HepG2 (cell line): ENCODE measurements around the gene PEX3. TPM values are rescaled to one million over a fixed set of nuclear protein-coding genes. Genes with fewer than 3 reads are reported as not detected.

Experiments used
- BORCS8-MEF2B ChIP-seq: sonication (generic); formaldehyde crosslinking; IDR thresholded peaks from 2 replicates; pipeline ENCODE4 v1.8.0; 2022; ENCODE audit warnings: mild to moderate bottlenecking, missing genetic modification reagents
- CREB1 ChIP-seq, 2 experiments: fragments of 450-650 bp in 1 of 2; IDR thresholded peaks; 2 replicates each; pipeline ENCODE4 v1.6.1; 2016 to 2017; ENCODE audit warnings: control low read depth in 1 of 2, mild to moderate bottlenecking in 1 of 2, missing compliant biosample characterization in 1 of 2, missing genetic modification characterization in 1 of 2
- DNMT1 ChIP-seq: sonication (generic); formaldehyde crosslinking; IDR thresholded peaks from 2 replicates; pipeline ENCODE4 v1.5.1; 2020; ENCODE audit warnings: mild to moderate bottlenecking, missing genetic modification reagents
- ETV6 ChIP-seq: sonication (generic); formaldehyde crosslinking; conservative IDR thresholded peaks from 2 replicates; pipeline ENCODE4 v1.4.0; 2020; ENCODE audit warnings: missing genetic modification reagents
- GLI4 ChIP-seq: sonication (generic); formaldehyde crosslinking; IDR thresholded peaks from 2 replicates; pipeline ENCODE4 v1.5.1; 2020; ENCODE audit warnings: missing genetic modification reagents, mild to moderate bottlenecking, moderate library complexity, borderline replicate concordance
- HHEX ChIP-seq: IDR thresholded peaks from 2 replicates; pipeline ENCODE4 v1.6.1; 2016; ENCODE audit warnings: control low read depth
- KLF15 ChIP-seq: sonication (generic); formaldehyde crosslinking; IDR thresholded peaks from 2 replicates; pipeline ENCODE4 v1.8.1; 2023; ENCODE audit warnings: borderline replicate concordance, mild to moderate bottlenecking, inconsistent platforms, missing genetic modification reagents, mixed read lengths
- MAFK ChIP-seq, 2 experiments: IDR thresholded peaks in 1 of 2; conservative IDR thresholded peaks in 1 of 2; 2 replicates each; pipeline ENCODE4 v1.6.1; 2011; ENCODE audit warnings: improper control_type of control experiment in 2 of 2, low read length in 2 of 2
- MTA1 ChIP-seq: sonication (generic); formaldehyde crosslinking; IDR thresholded peaks from 2 replicates; pipeline ENCODE4 v1.4.0; 2020; ENCODE audit warnings: missing genetic modification reagents, mild to moderate bottlenecking, borderline replicate concordance
- NR1H2 ChIP-seq: sonication (generic); formaldehyde crosslinking; IDR thresholded peaks from 2 replicates; pipeline ENCODE4 v1.8.1; 2022; ENCODE audit warnings: low read depth, missing genetic modification reagents, borderline replicate concordance
- RARG ChIP-seq: sonication (generic); formaldehyde crosslinking; IDR thresholded peaks from 2 replicates; pipeline ENCODE4 v1.4.0; 2020; ENCODE audit warnings: low read depth, mild to moderate bottlenecking, missing genetic modification reagents
- SALL1 ChIP-seq: sonication (generic); formaldehyde crosslinking; IDR thresholded peaks from 2 replicates; pipeline ENCODE4 v1.8.0; 2022; ENCODE audit warnings: mild to moderate bottlenecking, missing genetic modification reagents
- SAP130 ChIP-seq: IDR thresholded peaks from 2 replicates; pipeline ENCODE4 v1.6.1; 2016; ENCODE audit warnings: low read depth
- SOX5 ChIP-seq: IDR thresholded peaks from 2 replicates; pipeline ENCODE4 v1.6.1; 2016; ENCODE audit warnings: borderline replicate concordance
- SRSF1 ChIP-seq: fragments of 200-400 bp; formaldehyde crosslinking; optimal IDR thresholded peaks from 2 replicates; pipeline ENCODE3; 2017; ENCODE audit warnings: mild to moderate bottlenecking, low read depth, low read length, moderate library complexity
- TARDBP ChIP-seq: sonication (generic); formaldehyde crosslinking; IDR thresholded peaks from 2 replicates; pipeline ENCODE4 v1.8.0; 2022; ENCODE audit warnings: mild to moderate bottlenecking, missing genetic modification reagents
- XRCC5 ChIP-seq: fragments of 200-400 bp; formaldehyde crosslinking; optimal IDR thresholded peaks from 2 replicates; pipeline ENCODE3; 2017; ENCODE audit warnings: mild to moderate bottlenecking, low read length
- ZBTB21 ChIP-seq: sonication (generic); formaldehyde crosslinking; IDR thresholded peaks from 2 replicates; pipeline ENCODE4 v1.4.0; 2020; ENCODE audit warnings: missing genetic modification reagents
- ZFP90 ChIP-seq: sonication (generic); formaldehyde crosslinking; IDR thresholded peaks from 2 replicates; pipeline ENCODE4 v1.8.0; 2022; ENCODE audit warnings: missing genetic modification reagents, mild to moderate bottlenecking, inconsistent platforms, borderline replicate concordance
- ZNF205 ChIP-seq: IDR thresholded peaks from 2 replicates; pipeline ENCODE4 v1.6.1; 2018; ENCODE audit warnings: missing biosample characterization, missing genetic modification reagents
- ZNF468 ChIP-seq: sonication (generic); formaldehyde crosslinking; IDR thresholded peaks from 2 replicates; pipeline ENCODE4 v1.8.0; 2022; ENCODE audit warnings: mild to moderate bottlenecking, moderate library complexity, missing genetic modification reagents
- ZNF781 ChIP-seq: sonication (generic); formaldehyde crosslinking; IDR thresholded peaks from 2 replicates; pipeline ENCODE4 v1.5.1; 2020; ENCODE audit warnings: borderline replicate concordance, mild to moderate bottlenecking, missing genetic modification reagents; ENCODE audit errors: not compliant biosample characterization
- ZNF839 ChIP-seq: sonication (generic); formaldehyde crosslinking; IDR thresholded peaks from 2 replicates; pipeline ENCODE4 v1.4.0; 2020; ENCODE audit warnings: missing genetic modification reagents, mild to moderate bottlenecking, borderline replicate concordance
- ZSCAN12 ChIP-seq: sonication (generic); formaldehyde crosslinking; IDR thresholded peaks from 2 replicates; pipeline ENCODE4 v1.9.0; 2021; ENCODE audit warnings: mild to moderate bottlenecking, missing genetic modification reagents
- polyA plus RNA-seq, 8 experiments: library from polyadenylated mRNA; depleted of rRNA in 3 of 8; stranded (reverse) in 7 of 8; unstranded in 1 of 8; fragments of >200 nt; fragmentation: Illumina TruSeq in 4 of 8; extraction: Trizol in 4 of 8; gene quantifications; 2 replicates each; pipeline versions ENCODE4 v1.2.1 to v1.2.3, GENCODE V29; 2011 to 2016; ENCODE audit warnings: low read depth in 4 of 8, missing spikeins in 1 of 8, mixed read lengths in 1 of 8; ENCODE audit not compliant: insufficient read depth in 1 of 8
- total RNA-seq, 5 experiments: library from RNA; depleted of rRNA; stranded (reverse); fragments of >200 nt; fragmentation: Illumina TruSeq; extraction: Trizol; gene quantifications; 2 replicates each; pipeline ENCODE4 v1.2.3, GENCODE V29; 2016; ENCODE audit warnings: low read depth in 1 of 5
- TF ChIP-seq, protein P1 (sequence below): IDR thresholded peaks from 2 replicates; pipeline ENCODE4 v1.6.1; 2016
- TF ChIP-seq, protein P2 (sequence below): sonication (generic); formaldehyde crosslinking; IDR thresholded peaks from 2 replicates; pipeline ENCODE4 v1.4.0; 2020; ENCODE audit warnings: mild to moderate bottlenecking, missing genetic modification reagents
- TF ChIP-seq, protein P3 (sequence below): sonication (generic); formaldehyde crosslinking; IDR thresholded peaks from 2 replicates; pipeline ENCODE4 v1.8.1; 2022; ENCODE audit warnings: low read depth, mild to moderate bottlenecking, missing genetic modification reagents

Gene PEX3
- total and polyA plus RNA-seq, 2 of the 13 experiments (the other 11 are each of a cell fraction or from before 2014, with no cell fraction given): 30.9 to 40.8 TPM

DNA sequence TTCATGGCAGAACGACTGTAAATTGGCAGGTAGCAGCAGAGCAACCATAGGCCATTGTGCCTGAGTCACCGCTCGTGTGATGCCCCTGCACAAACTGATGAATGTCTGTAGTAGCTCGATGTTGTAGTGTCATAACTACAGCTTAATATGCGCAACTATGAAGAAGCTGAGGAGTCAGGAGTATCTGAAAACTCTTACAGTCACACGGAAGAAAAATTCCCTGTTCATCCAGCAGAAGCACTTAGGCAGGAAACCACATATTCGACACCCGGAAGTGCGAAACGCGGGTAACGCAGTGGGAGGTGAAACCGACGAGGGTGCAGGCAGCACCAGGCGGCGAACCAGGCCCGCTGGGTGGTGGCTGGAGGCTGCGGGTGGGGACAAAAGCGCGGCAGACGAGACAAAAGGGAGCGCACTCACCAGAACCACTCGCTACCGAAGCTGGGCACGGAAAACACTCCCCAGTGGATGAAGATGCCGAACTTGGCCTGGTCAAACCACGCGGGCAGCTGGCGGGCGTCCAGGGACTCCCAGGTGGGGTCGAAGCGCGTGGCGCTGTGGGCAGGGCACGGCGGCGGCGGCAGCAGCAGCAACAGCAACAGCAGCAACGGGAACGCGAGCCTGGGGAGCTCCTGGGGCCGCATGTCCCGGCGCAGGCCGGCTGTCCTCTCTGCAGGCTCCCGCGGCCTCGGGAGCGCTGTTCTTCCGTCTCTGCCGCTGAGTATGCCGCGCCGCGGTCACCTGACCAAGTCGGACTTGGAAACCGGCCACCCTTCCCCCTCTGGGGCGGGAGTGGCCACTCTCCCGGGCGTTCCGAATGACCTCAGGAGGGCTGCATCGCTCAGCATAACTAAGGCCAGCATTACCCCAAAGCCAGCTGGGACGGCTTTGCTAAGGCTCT is 60.6 kb downstream of the PEX3 start, which contains the start of gene FUCA2 (continued):
- TF ChIP-seq, protein P1, sequence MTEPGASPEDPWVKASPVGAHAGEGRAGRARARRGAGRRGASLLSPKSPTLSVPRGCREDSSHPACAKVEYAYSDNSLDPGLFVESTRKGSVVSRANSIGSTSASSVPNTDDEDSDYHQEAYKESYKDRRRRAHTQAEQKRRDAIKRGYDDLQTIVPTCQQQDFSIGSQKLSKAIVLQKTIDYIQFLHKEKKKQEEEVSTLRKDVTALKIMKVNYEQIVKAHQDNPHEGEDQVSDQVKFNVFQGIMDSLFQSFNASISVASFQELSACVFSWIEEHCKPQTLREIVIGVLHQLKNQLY: no peak
- TF ChIP-seq MTA1 (CRISPR knock-in tag) (peak; percentile 98), ZSCAN12 (CRISPR knock-in tag) (no peak), ZNF468 (no peak), TARDBP (CRISPR knock-in tag) (peak; percentile 49), RARG (CRISPR knock-in tag) (no peak), BORCS8-MEF2B (CRISPR knock-in tag) (no peak; the same call in none of the 2 replicates), XRCC5 (peak; percentile 84), ZNF205 (CRISPR knock-in tag) (0 out of 2 replicates have a peak, but pooled peaks have one; percentile 35), SAP130 (CRISPR knock-in tag) (peak; percentile 89), ZBTB21 (CRISPR knock-in tag) (peak; percentile 11), GLI4 (peak; percentile 76; the same call in 1 of the 2 replicates), SALL1 (CRISPR knock-in tag) (peak; percentile 72), NR1H2 (CRISPR knock-in tag) (peak; percentile 96), SRSF1 (no peak), ETV6 (peak; percentile 66; the same call in 1 of the 2 replicates), DNMT1 (peak; percentile 85), ZNF839 (no peak; the same call in 1 of the 2 replicates), HHEX (CRISPR knock-in tag) (no peak; the same call in 1 of the 2 replicates), SOX5 (CRISPR knock-in tag) (peak; percentile 41; the same call in 1 of the 2 replicates), CREB1 (IDR thresholded peaks at IDR 0.05) (peak; percentile 2; the same call in 1 of the 2 replicates), CREB1 (CRISPR knock-in tag; IDR thresholded peaks at IDR 0.05) (no peak), ZNF781 (CRISPR knock-in tag) (peak; percentile 86), ZFP90 (no peak; the same call in none of the 2 replicates), KLF15 (CRISPR knock-in tag) (no peak), MAFK (conservative IDR thresholded peaks at IDR 0.05 in 1 of 2, IDR thresholded peaks at IDR 0.05 in 1 of 2; ENCODE audit: low read length in 2 of 2) (peak; percentile 34 to 36; a peak in 2 of 4 replicates)
- TF ChIP-seq, protein P2, sequence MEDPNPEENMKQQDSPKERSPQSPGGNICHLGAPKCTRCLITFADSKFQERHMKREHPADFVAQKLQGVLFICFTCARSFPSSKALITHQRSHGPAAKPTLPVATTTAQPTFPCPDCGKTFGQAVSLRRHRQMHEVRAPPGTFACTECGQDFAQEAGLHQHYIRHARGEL: no peak
- TF ChIP-seq, protein P3, sequence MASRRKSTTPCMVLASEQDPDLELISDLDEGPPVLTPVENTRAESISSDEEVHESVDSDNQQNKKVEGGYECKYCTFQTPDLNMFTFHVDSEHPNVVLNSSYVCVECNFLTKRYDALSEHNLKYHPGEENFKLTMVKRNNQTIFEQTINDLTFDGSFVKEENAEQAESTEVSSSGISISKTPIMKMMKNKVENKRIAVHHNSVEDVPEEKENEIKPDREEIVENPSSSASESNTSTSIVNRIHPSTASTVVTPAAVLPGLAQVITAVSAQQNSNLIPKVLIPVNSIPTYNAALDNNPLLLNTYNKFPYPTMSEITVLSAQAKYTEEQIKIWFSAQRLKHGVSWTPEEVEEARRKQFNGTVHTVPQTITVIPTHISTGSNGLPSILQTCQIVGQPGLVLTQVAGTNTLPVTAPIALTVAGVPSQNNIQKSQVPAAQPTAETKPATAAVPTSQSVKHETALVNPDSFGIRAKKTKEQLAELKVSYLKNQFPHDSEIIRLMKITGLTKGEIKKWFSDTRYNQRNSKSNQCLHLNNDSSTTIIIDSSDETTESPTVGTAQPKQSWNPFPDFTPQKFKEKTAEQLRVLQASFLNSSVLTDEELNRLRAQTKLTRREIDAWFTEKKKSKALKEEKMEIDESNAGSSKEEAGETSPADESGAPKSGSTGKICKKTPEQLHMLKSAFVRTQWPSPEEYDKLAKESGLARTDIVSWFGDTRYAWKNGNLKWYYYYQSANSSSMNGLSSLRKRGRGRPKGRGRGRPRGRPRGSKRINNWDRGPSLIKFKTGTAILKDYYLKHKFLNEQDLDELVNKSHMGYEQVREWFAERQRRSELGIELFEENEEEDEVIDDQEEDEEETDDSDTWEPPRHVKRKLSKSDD (CRISPR knock-in tag): no peak
